Left ventricle myocardium superior (tissue), 1 donor: ENCODE measurements around the gene RPL7A. TPM values are rescaled to one million over a fixed set of nuclear protein-coding genes. Genes with fewer than 3 reads are reported as not detected.
"Not testable (repeated sequence)": the region's sequence is repeated elsewhere in the genome, so short reads cannot be mapped to it uniquely, and the experiment has no call there.

ENCODE experiments used
- ATAC-seq: fragments of 200-7000 bp; cut with Tn5 transposase; one replicate; pipeline ENCODE4 v1.9.1; 2020; ENCODE audit warnings: mild to moderate bottlenecking, moderate library complexity
- DNase-seq: peaks from one replicate; pipeline ENCODE4 v3.0.0-alpha.2; 2020
- intact Hi-C: fragments of 100-400 bp; cut with micrococcal nuclease; formaldehyde crosslinking; loops from one replicate; pipeline ENCODE4 v1.11.0; 2022
- total RNA-seq: library from RNA; stranded (reverse); fragmentation: NEBNext Ultra II Directional; extraction: Animal tissue kit (Norgen Biotek cat#: 25700); gene quantifications from one replicate; pipeline ENCODE4 v1.2.1, GENCODE V29; 2021
- donor health status: DM: no; HTN: yes; CAD: no; lungs with severe emphysema.

The RPL7A gene
- total RNA-seq, 1 donor from 2014 or later: 898 TPM

- intact Hi-C loops: no loop called here
Observed at GRCh38 chr9:133323991-133324703, 23.9 kb upstream of the RPL7A start.

DNA sequence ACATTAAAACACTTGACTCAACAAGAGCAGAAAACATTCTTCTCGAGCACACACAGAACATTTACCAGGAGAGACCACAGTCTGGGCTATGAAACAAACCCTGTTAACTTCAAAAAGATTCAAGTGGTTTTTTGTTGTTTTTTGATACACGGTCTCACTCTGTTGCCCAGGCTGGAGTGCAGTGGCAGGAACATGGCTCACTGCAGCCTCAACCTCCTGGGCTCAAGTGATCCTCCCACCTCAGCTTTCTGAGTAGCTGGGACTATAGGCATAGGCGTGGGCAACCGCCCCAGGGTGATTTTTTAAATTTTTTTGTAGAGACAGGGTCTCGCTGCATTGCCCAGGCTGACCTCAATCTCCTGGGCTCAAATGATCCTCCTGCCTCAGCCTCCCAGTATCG is 21.0 kb upstream of the RPL7A start:
- not testable (repeated sequence) for ATAC-seq

More at GRCh38 chr9:133323991-133324703, 23.9 kb upstream of the RPL7A start:
- no peak for ATAC-seq
- DNase-seq: no peak

GRCh38 chr9:133327834-133328484 is 20.1 kb upstream of the RPL7A start:
- ATAC-seq (no peak), DNase-seq (no peak)
- intact Hi-C loops: no loop called here

More for the DNA sequence above, 21.0 kb upstream of the RPL7A start:
- DNase-seq, intact Hi-C loops: not testable (repeated sequence)

DNA sequence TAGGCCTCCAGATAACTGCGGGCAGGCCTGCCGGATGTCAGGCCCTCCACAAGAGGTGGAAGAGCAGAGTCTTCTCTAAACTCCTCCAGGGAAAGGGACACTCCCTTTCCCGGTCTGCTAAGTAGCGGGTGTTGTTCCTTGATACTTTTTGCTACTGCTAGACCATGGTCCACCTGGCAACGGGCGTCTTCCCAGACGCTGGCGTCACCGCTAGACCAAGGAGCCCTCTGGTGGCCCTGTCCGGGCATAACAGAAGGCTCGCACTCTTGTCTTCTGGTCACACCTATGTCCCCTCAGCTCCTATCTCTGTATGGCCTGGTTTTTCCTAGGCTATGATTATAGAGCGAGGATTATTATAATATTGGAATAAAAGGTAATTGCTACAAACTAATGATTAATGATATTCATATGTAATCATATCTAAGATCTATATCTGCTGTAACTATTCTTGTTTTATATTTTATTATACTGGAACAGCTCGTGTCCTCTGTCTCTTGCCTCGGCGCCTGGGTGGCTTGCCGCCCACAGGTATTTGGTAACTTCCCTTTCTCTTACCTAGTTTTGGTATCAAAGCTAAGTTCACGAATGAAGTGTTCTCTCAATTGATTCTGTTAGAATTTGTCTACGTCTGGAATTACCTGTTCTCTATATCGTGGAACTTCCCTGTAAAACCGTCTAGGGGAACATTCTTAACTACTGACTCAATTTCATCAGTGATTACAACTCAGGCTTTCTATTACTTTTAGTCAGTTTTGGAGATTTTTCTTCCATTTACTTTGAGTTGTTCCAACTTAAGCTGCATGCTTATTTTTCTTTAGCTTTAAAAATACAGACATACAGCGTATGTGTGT is 18.5 kb upstream of the RPL7A start:
- intact Hi-C loops, ATAC-seq: not testable (repeated sequence)

GRCh38 chr9:133331221-133331620 is 16.8 kb upstream of the RPL7A start:
- ATAC-seq (no peak), DNase-seq (no peak)
- intact Hi-C loops: no loop called here

More for the DNA sequence above, 18.5 kb upstream of the RPL7A start:
- not testable (repeated sequence) for DNase-seq

DNA sequence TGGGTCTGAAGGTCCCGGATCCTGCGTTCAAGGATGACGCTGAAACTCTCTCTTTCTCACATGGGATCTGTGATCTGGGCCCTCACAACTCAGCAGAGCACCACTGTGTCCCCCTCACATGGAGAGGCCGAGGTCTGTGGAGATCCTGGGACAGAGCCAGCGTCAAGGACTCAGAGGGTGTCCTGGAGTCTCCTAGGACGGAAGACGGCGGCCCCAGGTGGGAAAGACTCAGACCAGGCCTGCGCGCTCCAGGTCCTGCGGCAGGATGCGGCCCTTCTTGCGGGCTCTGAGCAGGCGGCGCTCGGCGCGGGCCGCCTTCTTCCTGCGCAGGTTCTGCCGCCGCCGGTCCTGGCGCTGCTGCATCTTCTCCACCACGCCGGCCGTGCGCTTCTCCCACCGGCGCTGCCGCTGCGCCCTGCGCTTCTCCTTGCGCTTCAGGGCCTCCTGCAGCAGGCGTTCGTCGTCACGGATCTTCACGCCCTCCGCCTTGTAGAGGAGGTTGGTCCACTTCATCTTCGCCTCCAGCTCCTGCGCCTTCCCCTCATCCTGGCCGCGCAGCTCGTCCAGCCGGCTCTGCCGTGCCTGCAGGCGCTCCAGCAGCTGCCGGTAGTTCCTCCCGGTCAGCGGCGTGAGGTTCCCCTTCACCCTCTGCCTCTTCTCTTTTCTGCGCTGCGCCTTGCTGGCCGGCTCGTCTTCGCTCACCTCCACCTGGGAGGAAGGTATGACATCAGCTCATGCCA is 16.2 kb upstream of the RPL7A start:
- DNase-seq (no peak), ATAC-seq (no peak)
- intact Hi-C loops: no loop called here

DNA sequence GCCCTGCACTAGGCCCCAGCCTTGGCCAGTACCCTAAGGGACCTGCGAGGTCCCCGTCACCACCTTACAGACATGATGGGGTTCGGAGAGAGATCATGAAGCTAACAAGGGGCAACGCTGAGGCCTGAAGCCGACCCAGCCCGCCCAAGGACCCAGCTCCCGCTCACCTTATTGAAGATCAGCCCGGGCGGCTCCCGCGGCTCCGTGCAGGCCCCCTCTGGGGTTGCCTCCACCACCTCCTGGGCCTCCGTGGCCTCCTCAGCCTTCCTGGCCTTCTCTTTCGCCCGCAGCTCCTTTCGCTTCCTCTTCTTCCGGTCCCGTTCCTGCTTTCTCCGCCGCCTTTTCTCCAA is 15.7 kb upstream of the RPL7A start:
- intact Hi-C loops: no loop called here

DNA sequence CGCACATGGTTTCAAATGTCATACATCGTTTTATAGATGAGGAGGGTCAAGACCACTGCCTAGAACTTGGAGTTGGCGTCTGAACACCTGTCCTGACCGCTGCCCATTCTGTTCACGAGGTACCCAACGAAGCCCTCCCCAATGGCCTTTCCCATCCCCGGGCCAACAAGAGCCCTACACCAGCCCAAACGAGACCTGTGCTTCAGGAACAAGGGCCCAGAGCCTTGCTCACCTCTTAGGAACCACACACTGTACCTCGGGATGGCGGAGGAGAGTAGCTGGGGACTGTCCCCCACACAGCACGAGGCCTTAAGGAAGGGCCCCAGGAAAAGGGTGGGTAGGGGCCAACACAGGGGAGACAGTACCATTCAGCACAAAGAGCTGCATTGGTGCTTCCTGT is 15.0 kb upstream of the RPL7A start:
- intact Hi-C loops: no loop called here
- DNase-seq: no peak
- ATAC-seq: no peak

More for the DNA sequence above, 15.7 kb upstream of the RPL7A start:
- no peak for DNase-seq
- no peak for ATAC-seq

- intact Hi-C loops: no loop called here
- no peak for ATAC-seq
- no peak for DNase-seq
Observed at GRCh38 chr9:133333566-133333965, 14.5 kb upstream of the RPL7A start.

- intact Hi-C loops: no loop called here
- DNase-seq: no peak
- ATAC-seq: no peak
Observed at GRCh38 chr9:133334161-133334560, 13.9 kb upstream of the RPL7A start.

DNA sequence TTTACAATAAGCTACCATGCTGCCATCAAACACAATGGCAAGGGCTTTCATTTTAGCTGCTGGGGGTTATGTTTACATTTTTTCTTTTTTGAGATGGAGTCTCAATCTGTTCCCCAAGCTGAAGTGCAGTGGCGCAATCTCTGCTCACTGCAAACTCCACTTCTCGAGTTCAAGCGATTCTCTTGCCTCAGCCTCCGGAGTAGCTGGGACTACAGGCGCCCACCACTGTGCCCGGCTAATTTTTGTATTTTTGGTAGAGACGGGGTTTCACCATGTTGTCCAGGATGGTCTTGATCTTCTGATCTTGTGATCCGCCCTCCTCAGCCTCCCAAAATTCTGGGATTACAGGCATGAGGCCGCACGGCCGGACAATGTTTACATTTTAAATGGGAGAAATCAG is 13.1 kb upstream of the RPL7A start:
- ATAC-seq, DNase-seq, intact Hi-C loops: not testable (repeated sequence)

- peak; percentile 95 for DNase-seq
- peak; percentile 95 for ATAC-seq
- intact Hi-C loops: no loop called here
Observed at GRCh38 chr9:133335924-133336811, 11.8 kb upstream of the RPL7A start, which contains the start of gene SURF6. SURF6 (minus strand) TSS chr9:133336188; CDS start chr9:133336132, 56 bp downstream.

DNA sequence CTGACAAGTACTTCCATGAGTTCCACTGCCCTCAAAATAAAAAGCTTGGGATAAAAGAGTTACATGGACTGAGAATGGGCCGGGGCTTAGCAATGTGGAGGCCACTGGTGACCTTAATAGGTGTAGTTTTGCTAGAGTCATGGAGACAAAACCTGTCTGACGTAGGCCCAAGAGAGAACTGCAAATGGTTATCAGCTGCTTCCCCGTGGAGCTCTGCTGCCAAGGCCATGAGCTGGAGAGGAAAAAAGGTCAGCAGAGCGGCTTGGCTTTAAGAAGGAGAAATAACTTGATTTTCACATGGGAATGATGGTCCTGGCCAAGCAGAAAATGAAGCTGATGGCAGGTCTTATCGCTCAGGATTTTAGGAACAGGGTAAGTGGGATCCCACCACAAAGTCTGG is 8.4 kb upstream of the RPL7A start:
- ATAC-seq (no peak), DNase-seq (no peak)
- intact Hi-C loops: no loop called here

GRCh38 chr9:133340256-133340655 is 7.8 kb upstream of the RPL7A start:
- intact Hi-C loops: no loop called here
- ATAC-seq (no peak), DNase-seq (no peak)

GRCh38 chr9:133340916-133341315 is 7.1 kb upstream of the RPL7A start:
- intact Hi-C loops: no loop called here
- ATAC-seq (no peak), DNase-seq (no peak)

DNA sequence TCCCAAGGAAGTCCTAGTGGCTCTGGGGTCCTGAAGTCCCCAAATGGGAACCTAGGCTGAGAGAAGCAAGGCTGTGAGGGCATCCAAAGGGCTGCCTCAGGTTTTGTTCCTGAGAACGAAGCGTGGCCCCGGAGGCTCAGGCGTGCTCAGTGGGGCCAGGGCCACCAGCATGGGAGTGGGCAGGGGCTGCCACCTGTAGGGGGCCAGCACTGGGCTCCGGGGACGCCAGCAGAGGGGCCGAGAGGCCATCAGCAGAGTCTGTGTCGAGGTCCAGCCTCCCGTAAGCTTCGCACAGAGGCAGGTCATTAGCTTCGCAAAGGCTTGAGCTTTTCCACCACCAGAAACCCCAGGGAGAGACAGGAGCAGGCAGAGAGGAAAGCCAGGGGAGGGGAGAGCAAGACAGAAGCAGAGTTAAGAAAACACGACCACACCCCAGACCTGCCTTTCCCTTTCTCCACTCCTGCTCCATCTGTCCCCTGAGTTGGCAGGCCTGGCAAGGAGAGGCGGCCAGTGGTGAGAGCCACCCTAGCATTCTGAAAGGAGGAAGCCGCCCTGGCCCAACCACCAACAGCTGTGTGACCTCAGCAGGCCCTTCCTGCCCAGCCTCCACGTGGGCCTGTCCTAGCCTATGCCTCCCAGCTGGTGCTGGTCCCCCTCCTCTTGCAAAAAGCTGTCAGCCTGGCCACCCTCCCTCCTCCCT is 6.5 kb upstream of the RPL7A start:
- intact Hi-C loops: no loop called here
- ATAC-seq (peak; percentile 64), DNase-seq (peak; percentile 72)

GRCh38 chr9:133342069-133342406 is 6.0 kb upstream of the RPL7A start:
- ATAC-seq (no peak), DNase-seq (no peak)
- intact Hi-C loops: no loop called here

DNA sequence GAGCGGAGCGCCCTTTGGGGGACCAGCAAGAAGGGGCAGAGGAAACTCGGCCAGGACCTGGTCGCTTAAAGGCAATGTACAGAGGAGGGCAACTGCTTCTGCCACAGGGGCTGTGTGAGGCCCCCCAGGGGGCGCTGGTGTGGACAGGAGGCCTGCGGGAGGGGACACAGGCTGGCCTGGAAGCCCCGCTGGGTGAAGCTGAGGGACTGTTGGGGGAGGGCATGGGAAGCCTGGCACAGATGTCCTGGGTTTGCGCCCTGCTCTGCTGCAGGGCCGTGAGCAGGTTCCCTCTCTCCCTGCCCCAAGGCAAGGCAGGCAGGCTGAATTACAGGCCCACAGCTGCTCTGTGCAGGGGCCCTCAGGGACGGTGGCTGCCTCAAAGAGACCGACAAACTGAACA is 5.4 kb upstream of the RPL7A start:
- no peak for ATAC-seq
- no peak for DNase-seq
- intact Hi-C loops: no loop called here
